IMR-90 (cell line): Measurements from ENCODE around the gene MACF1. TPM values are rescaled to one million over a fixed set of nuclear protein-coding genes. Genes with fewer than 3 reads are reported as not detected.

Experiments
- ATAC-seq: fragments of 200-7000 bp; cut with Tn5 transposase; 2 replicates; pipeline ENCODE4 v1.9.1; 2020; ENCODE audit warnings: low read depth, mild to moderate bottlenecking, moderate library complexity
- BruUV-seq: library from RNA; stranded (reverse); fragments of 400-500 nt; replicated peaks from 2 replicates; lab custom pipeline; 2021; lab: Mats Ljungman, UMichigan
- CTCF ChIA-PET: fragments of 300-600 bp; formaldehyde crosslinking; extraction: SDS; loops from one replicate; lab custom pipeline; 2021; ENCODE audit warnings: antibody characterized with exemption; lab: Yijun Ruan, JAX
- POLR2A ChIA-PET: fragments of 300-600 bp; sonication (Branson Sonifier 250); formaldehyde crosslinking; loops from one replicate; lab custom pipeline; 2022; ENCODE audit warnings: antibody characterized with exemption; ENCODE audit not compliant: unreplicated experiment; lab: Charles Lee
- DNase-seq: peaks from one replicate; pipeline ENCODE4 v3.0.0; 2013
- H2AFZ ChIP-seq: replicated peaks from 2 replicates; pipeline ENCODE3; 2013; ENCODE audit warnings: low read length, mild to moderate bottlenecking; ENCODE audit not compliant: poor library complexity
- H2AK5ac ChIP-seq: 2 replicates; pipeline ENCODE4 v1.6.1; 2013; ENCODE audit warnings: low read depth, low read length, inconsistent platforms
- H2AK9ac ChIP-seq: replicated peaks from 2 replicates; pipeline ENCODE3; 2013; ENCODE audit warnings: mild to moderate bottlenecking, low read depth, low read length, moderate library complexity; ENCODE audit not compliant: poor library complexity
- H2BK120ac ChIP-seq: 2 replicates; pipeline ENCODE4 v1.6.1; 2013; ENCODE audit warnings: low read depth, low read length, inconsistent platforms
- H2BK15ac ChIP-seq: 3 replicates; pipeline ENCODE4 v1.6.1; 2013; ENCODE audit warnings: low read depth, low read length, inconsistent platforms
- H2BK20ac ChIP-seq: 2 replicates; pipeline ENCODE4 v1.6.1; 2013; ENCODE audit warnings: low read depth, mild to moderate bottlenecking, inconsistent platforms, low read length, moderate library complexity
- H2BK5ac ChIP-seq: 2 replicates; pipeline ENCODE4 v1.6.1; 2013; ENCODE audit warnings: mild to moderate bottlenecking, low read depth, low read length, inconsistent platforms; ENCODE audit not compliant: poor library complexity, severe bottlenecking
- H3K14ac ChIP-seq: replicated peaks from 2 replicates; pipeline ENCODE4 v1.6.1; 2013; ENCODE audit warnings: low read depth, low read length, inconsistent platforms
- H3K18ac ChIP-seq: 2 replicates; pipeline ENCODE4 v1.6.1; 2013; ENCODE audit warnings: low read depth, low read length, control low read depth
- H3K23ac ChIP-seq: 2 replicates; pipeline ENCODE4 v1.6.1; 2013; ENCODE audit warnings: low read depth, low read length, inconsistent platforms
- H3K27ac ChIP-seq: 2 replicates; pipeline ENCODE4 v1.5.1; 2013; ENCODE audit warnings: mild to moderate bottlenecking, control low read depth, low read length; ENCODE audit not compliant: insufficient read depth
- H3K27me3 ChIP-seq: 2 replicates; pipeline ENCODE4 v1.6.1; 2013; ENCODE audit warnings: low read length; ENCODE audit not compliant: control insufficient read depth, insufficient read depth
- H3K36me3 ChIP-seq: 2 replicates; pipeline ENCODE4 v1.6.1; 2013; ENCODE audit warnings: low read length, mixed read lengths; ENCODE audit not compliant: control insufficient read depth, insufficient read depth
- H3K4ac ChIP-seq: 2 replicates; pipeline ENCODE4 v1.6.1; 2013; ENCODE audit warnings: low read depth, low read length, inconsistent platforms
- H3K4me1 ChIP-seq: 2 replicates; pipeline ENCODE4 v1.6.1; 2013; ENCODE audit warnings: low read length, mixed read lengths; ENCODE audit not compliant: control insufficient read depth, insufficient read depth
- H3K4me2 ChIP-seq: 2 replicates; pipeline ENCODE4 v1.6.1; 2013; ENCODE audit warnings: low read depth, mild to moderate bottlenecking, control low read depth, low read length, moderate library complexity
- H3K4me3 ChIP-seq: 2 replicates; pipeline ENCODE4 v1.5.1; 2013; ENCODE audit warnings: low read depth, mild to moderate bottlenecking, control low read depth, low read length, moderate library complexity; ENCODE audit not compliant: insufficient read depth
- H3K56ac ChIP-seq: 2 replicates; pipeline ENCODE4 v1.6.1; 2013; ENCODE audit warnings: low read length, inconsistent platforms; ENCODE audit not compliant: insufficient read depth; ENCODE audit errors: extremely low read depth
- H3K79me1 ChIP-seq, 2 experiments: 2 replicates each; pipeline ENCODE4 v1.6.1; 2013; ENCODE audit warnings: low read length in 2 of 2, inconsistent platforms in 1 of 2, low read depth in 1 of 2
- H3K9ac ChIP-seq: 2 replicates; pipeline ENCODE4 v1.6.1; 2013; ENCODE audit warnings: low read depth, low read length, control low read depth
- H3K9me1 ChIP-seq: 2 replicates; pipeline ENCODE4 v1.6.1; 2013; ENCODE audit warnings: low read length, inconsistent platforms; ENCODE audit not compliant: insufficient read depth
- H3K9me3 ChIP-seq: 2 replicates; pipeline ENCODE4 v1.6.1; 2013; ENCODE audit warnings: low read length; ENCODE audit not compliant: control insufficient read depth, insufficient read depth
- H4K20me1 ChIP-seq: 2 replicates; pipeline ENCODE4 v1.6.1; 2013; ENCODE audit warnings: low read length, inconsistent platforms; ENCODE audit not compliant: insufficient read depth
- H4K5ac ChIP-seq: 2 replicates; pipeline ENCODE4 v1.6.1; 2013; ENCODE audit warnings: mild to moderate bottlenecking, low read depth, low read length, control low read depth
- H4K8ac ChIP-seq, 2 experiments: 2 replicates each; pipeline ENCODE4 v1.6.1; 2013; ENCODE audit warnings: low read depth in 2 of 2, low read length in 2 of 2, control low read depth in 1 of 2, inconsistent platforms in 1 of 2
- H4K91ac ChIP-seq: 2 replicates; pipeline ENCODE4 v1.6.1; 2013; ENCODE audit warnings: low read depth, low read length, inconsistent platforms; ENCODE audit not compliant: insufficient read depth
- BHLHE40 ChIP-seq: fragments of 150-350 bp; IDR thresholded peaks from 2 replicates; pipeline ENCODE4 v1.6.1; 2016; ENCODE audit warnings: mild to moderate bottlenecking, low read depth, low read length
- CEBPB ChIP-seq: IDR thresholded peaks from 2 replicates; pipeline ENCODE4 v1.6.1; 2012; ENCODE audit warnings: low read depth, low read length, improper control_type of control experiment
- FOS ChIP-seq: fragments of 150-350 bp; IDR thresholded peaks from 2 replicates; pipeline ENCODE4 v1.6.1; 2016; ENCODE audit warnings: low read depth, low read length
- MAFK ChIP-seq: IDR thresholded peaks from 2 replicates; pipeline ENCODE4 v1.6.1; 2012; ENCODE audit warnings: low read depth, low read length, improper control_type of control experiment
- MAZ ChIP-seq: IDR thresholded peaks from 2 replicates; pipeline ENCODE4 v1.6.1; 2012; ENCODE audit warnings: low read depth, mild to moderate bottlenecking, low read length, improper control_type of control experiment, moderate library complexity, borderline replicate concordance
- MXI1 ChIP-seq: IDR thresholded peaks from 2 replicates; pipeline ENCODE4 v1.6.1; 2012; ENCODE audit warnings: low read depth, mild to moderate bottlenecking, low read length, moderate library complexity, borderline replicate concordance
- NFE2L2 ChIP-seq: fragments of 150-350 bp; IDR thresholded peaks from 2 replicates; pipeline ENCODE4 v1.6.1; 2016; ENCODE audit warnings: low read depth, mild to moderate bottlenecking, low read length
- POLR2A ChIP-seq: IDR thresholded peaks from 2 replicates; pipeline ENCODE4 v1.6.1; 2012; ENCODE audit warnings: mild to moderate bottlenecking, low read depth, low read length
- RAD21 ChIP-seq: IDR thresholded peaks from 2 replicates; pipeline ENCODE4 v1.6.1; 2012; ENCODE audit warnings: low read length, improper control_type of control experiment
- RCOR1 ChIP-seq: IDR thresholded peaks from 2 replicates; pipeline ENCODE4 v1.6.1; 2012; ENCODE audit warnings: mild to moderate bottlenecking, low read length, improper control_type of control experiment; ENCODE audit not compliant: insufficient replicate concordance
- RFX5 ChIP-seq: IDR thresholded peaks from 2 replicates; pipeline ENCODE4 v1.8.0; 2012; ENCODE audit warnings: low read depth, mild to moderate bottlenecking, low read length, moderate library complexity
- SMC3 ChIP-seq: fragments of 150-350 bp; IDR thresholded peaks from 2 replicates; pipeline ENCODE4 v1.6.1; 2016; ENCODE audit warnings: low read depth, mild to moderate bottlenecking, antibody characterized with exemption, low read length, moderate library complexity
- WGBS, 2 experiments: methylation state at CpG; one replicate each; pipeline versions ENCODE4 v1.1.5 to v1.1.7; 2013; ENCODE audit warnings: missing lambda C conversion rate in 2 of 2; ENCODE audit not compliant: insufficient read length in 1 of 2; ENCODE audit errors: extremely low coverage in 2 of 2; 5-methylcytosine and 5-hydroxymethylcytosine counted together
- dilution Hi-C: fragments of 300-500 bp; cut with HindIII; formaldehyde crosslinking; loops from one replicate; pipeline ENCODE4 v1.14.3; 2018; ENCODE audit warnings: low sequenced_read_pairs; ENCODE audit not compliant: unreplicated experiment
- in situ Hi-C: fragments of 300-500 bp; cut with MboI; formaldehyde crosslinking; loops from 3 replicates; pipeline ENCODE4 v1.14.3; 2019; ENCODE audit warnings: low sequenced_read_pairs, inconsistent platforms, mixed read lengths
- intact Hi-C: fragments of 100-400 bp; cut with micrococcal nuclease; formaldehyde crosslinking; loops from 2 replicates; pipeline ENCODE4 v1.10.0; 2022
- polyA plus RNA-seq, 3 experiments: library from polyadenylated mRNA; depleted of rRNA; stranded (reverse); fragments of >200 nt; gene quantifications; 2 replicates each; pipeline ENCODE4 v1.2.3, GENCODE V29; 2012; ENCODE audit warnings: low replicate concordance in 1 of 3
- total RNA-seq: library from RNA; depleted of rRNA; stranded (reverse); fragments of >200 nt; gene quantifications from 2 replicates; pipeline ENCODE4 v1.2.3, GENCODE V29; 2012
- TF ChIP-seq, protein P1 (sequence below): fragments of 150-350 bp; IDR thresholded peaks from 2 replicates; pipeline ENCODE4 v1.6.1; 2017; ENCODE audit warnings: mild to moderate bottlenecking, antibody characterized with exemption, low read length, low read depth
- TF ChIP-seq, protein P2 (sequence below): fragments of 150-350 bp; IDR thresholded peaks from 2 replicates; pipeline ENCODE4 v1.6.1; 2016; ENCODE audit warnings: low read depth, mild to moderate bottlenecking, low read length, moderate library complexity, borderline replicate concordance
- TF ChIP-seq, protein P3 (sequence below): conservative IDR thresholded peaks from 2 replicates; pipeline ENCODE4 v1.5.1; 2012; ENCODE audit warnings: mild to moderate bottlenecking, low read depth, low read length, improper control_type of control experiment

The MACF1 gene
- total and polyA plus RNA-seq, 2 of the 4 experiments (the other 2 are of a cell fraction), result 67.6 to 369 TPM

GRCh38 chr1:39344394-39345154 is 140.1 kb downstream of the MACF1 start:
- Histone ChIP-seq H2BK15ac (no peak overlapping the region), H3K4ac (no peak overlapping the region), H4K20me1 (0 out of 2 replicates have a peak, but pooled peaks cover 3% of the 10 kb centered on the region), H4K5ac (no peak overlapping the region), H4K91ac (no peak overlapping the region), H3K9me1 (no peaks in the 10 kb centered on the region; the same call in 1 of the 2 replicates), H3K27me3 (no peaks in the 10 kb centered on the region), H3K4me2 (no peak overlapping the region), H3K56ac (no peak overlapping the region), H3K14ac (no peak overlapping the region), H4K8ac (no peak overlapping the region), H3K79me1 (peaks cover 16 to 17% of the 10 kb centered on the region in 2 experiments), H2AK9ac (no peak overlapping the region), H3K18ac (no peak overlapping the region), H2BK20ac (no peak overlapping the region), H2BK120ac (no peak overlapping the region), H3K36me3 (peaks cover 46% of the 10 kb centered on the region), H3K4me3 (no peak overlapping the region), H3K9me3 (no peaks in the 10 kb centered on the region), H2AK5ac (no peak overlapping the region), H2AFZ (no peak overlapping the region), H3K27ac (no peak overlapping the region), H3K9ac (no peak overlapping the region), H3K23ac (no peak overlapping the region), H3K4me1 (no peaks in the 10 kb centered on the region), H2BK5ac (no peak overlapping the region)
- DNase-seq (no peak), ATAC-seq (no peak)
- dilution Hi-C loops (no loop called here), intact Hi-C loops (no loop called here), in situ Hi-C loops (no loop called here)
- ChIA-PET POLR2A (no interaction called here), CTCF (no interaction called here)
- BruUV-seq, result no TSS peak
- 88% methylated on average over 4 of the region's 12 CpGs; no CpG with 5 or more reads in 1 of the 2 experiments for WGBS, 2 experiments
- TF ChIP-seq BHLHE40 (no peak), CEBPB (no peak), MXI1 (no peak), POLR2A (no peak), RCOR1 (no peak), RAD21 (no peak), RFX5 (no peak), MAFK (no peak), SMC3 (no peak), FOS (no peak), NFE2L2 (no peak), MAZ (no peak)
- TF ChIP-seq, protein P1, sequence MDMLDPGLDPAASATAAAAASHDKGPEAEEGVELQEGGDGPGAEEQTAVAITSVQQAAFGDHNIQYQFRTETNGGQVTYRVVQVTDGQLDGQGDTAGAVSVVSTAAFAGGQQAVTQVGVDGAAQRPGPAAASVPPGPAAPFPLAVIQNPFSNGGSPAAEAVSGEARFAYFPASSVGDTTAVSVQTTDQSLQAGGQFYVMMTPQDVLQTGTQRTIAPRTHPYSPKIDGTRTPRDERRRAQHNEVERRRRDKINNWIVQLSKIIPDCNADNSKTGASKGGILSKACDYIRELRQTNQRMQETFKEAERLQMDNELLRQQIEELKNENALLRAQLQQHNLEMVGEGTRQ, result no peak
- TF ChIP-seq, protein P2, sequence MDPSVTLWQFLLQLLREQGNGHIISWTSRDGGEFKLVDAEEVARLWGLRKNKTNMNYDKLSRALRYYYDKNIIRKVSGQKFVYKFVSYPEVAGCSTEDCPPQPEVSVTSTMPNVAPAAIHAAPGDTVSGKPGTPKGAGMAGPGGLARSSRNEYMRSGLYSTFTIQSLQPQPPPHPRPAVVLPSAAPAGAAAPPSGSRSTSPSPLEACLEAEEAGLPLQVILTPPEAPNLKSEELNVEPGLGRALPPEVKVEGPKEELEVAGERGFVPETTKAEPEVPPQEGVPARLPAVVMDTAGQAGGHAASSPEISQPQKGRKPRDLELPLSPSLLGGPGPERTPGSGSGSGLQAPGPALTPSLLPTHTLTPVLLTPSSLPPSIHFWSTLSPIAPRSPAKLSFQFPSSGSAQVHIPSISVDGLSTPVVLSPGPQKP, result no peak
- TF ChIP-seq, protein P3, sequence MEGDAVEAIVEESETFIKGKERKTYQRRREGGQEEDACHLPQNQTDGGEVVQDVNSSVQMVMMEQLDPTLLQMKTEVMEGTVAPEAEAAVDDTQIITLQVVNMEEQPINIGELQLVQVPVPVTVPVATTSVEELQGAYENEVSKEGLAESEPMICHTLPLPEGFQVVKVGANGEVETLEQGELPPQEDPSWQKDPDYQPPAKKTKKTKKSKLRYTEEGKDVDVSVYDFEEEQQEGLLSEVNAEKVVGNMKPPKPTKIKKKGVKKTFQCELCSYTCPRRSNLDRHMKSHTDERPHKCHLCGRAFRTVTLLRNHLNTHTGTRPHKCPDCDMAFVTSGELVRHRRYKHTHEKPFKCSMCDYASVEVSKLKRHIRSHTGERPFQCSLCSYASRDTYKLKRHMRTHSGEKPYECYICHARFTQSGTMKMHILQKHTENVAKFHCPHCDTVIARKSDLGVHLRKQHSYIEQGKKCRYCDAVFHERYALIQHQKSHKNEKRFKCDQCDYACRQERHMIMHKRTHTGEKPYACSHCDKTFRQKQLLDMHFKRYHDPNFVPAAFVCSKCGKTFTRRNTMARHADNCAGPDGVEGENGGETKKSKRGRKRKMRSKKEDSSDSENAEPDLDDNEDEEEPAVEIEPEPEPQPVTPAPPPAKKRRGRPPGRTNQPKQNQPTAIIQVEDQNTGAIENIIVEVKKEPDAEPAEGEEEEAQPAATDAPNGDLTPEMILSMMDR, result no peak
